OCI-LY7 (cell line): ENCODE data around the gene CACNA1I. TPM values are rescaled to one million over a fixed set of nuclear protein-coding genes. Genes with fewer than 3 reads are reported as not detected.

ENCODE experiments used
- BruUV-seq: library from RNA; stranded (reverse); fragments of 400-500 nt; replicated peaks from 2 replicates; lab custom pipeline; 2021; lab: Mats Ljungman, UMichigan
- CTCF ChIA-PET: fragments of 300-600 bp; sonication (Branson Sonifier 250); formaldehyde crosslinking; loops from one replicate; lab custom pipeline; 2022; ENCODE audit warnings: antibody characterized with exemption; ENCODE audit not compliant: unreplicated experiment; lab: Charles Lee
- POLR2A ChIA-PET: fragments of 300-600 bp; sonication (Branson Sonifier 250); formaldehyde crosslinking; loops from one replicate; lab custom pipeline; 2022; ENCODE audit warnings: antibody characterized with exemption; lab: Charles Lee
- DNase-seq: peaks from one replicate; pipeline ENCODE4 v3.0.0-alpha.2; 2015; ENCODE audit warnings: low spot score
- H2AFZ ChIP-seq: fragments of 200-600 bp; sonication (generic), shearing (Covaris generic); 2 replicates; pipeline ENCODE4 v1.6.1; 2014; ENCODE audit warnings: mild to moderate bottlenecking, antibody characterized with exemption, low read length, moderate library complexity
- H3K27ac ChIP-seq: fragments of 200-600 bp; sonication (generic); 2 replicates; pipeline ENCODE4 v1.5.1; 2014; ENCODE audit warnings: mixed run types, low read depth, mild to moderate bottlenecking, moderate library complexity, low read length, inconsistent platforms; ENCODE audit not compliant: poor library complexity, severe bottlenecking
- H3K36me3 ChIP-seq: fragments of 200-600 bp; sonication (generic); 2 replicates; pipeline ENCODE4 v1.6.1; 2014; ENCODE audit warnings: mild to moderate bottlenecking, antibody characterized with exemption, low read length, moderate library complexity, mixed read lengths; ENCODE audit not compliant: insufficient read depth
- H3K4me1 ChIP-seq: fragments of 200-600 bp; sonication (generic); 2 replicates; pipeline ENCODE4 v1.5.1; 2014; ENCODE audit warnings: mild to moderate bottlenecking, low read length; ENCODE audit not compliant: insufficient read depth, poor library complexity, severe bottlenecking
- H3K4me2 ChIP-seq: fragments of 200-600 bp; sonication (generic); 2 replicates; pipeline ENCODE4 v1.6.1; 2014; ENCODE audit warnings: mild to moderate bottlenecking, low read length
- H3K4me3 ChIP-seq: fragments of 200-600 bp; sonication (generic); 2 replicates; pipeline ENCODE4 v1.5.1; 2014; ENCODE audit warnings: mild to moderate bottlenecking, low read depth, low read length; ENCODE audit not compliant: poor library complexity, severe bottlenecking
- H3K79me2 ChIP-seq: fragments of 200-600 bp; sonication (generic); 2 replicates; pipeline ENCODE4 v1.6.1; 2016; ENCODE audit warnings: low read depth, mild to moderate bottlenecking, low read length, moderate library complexity, mixed read lengths; ENCODE audit not compliant: insufficient read depth
- H3K9me2 ChIP-seq: fragments of 200-600 bp; sonication (generic); 2 replicates; pipeline ENCODE4 v1.6.1; 2016; ENCODE audit warnings: mild to moderate bottlenecking, low read length, mixed read lengths; ENCODE audit not compliant: insufficient read depth
- H3K9me3 ChIP-seq: fragments of 200-600 bp; sonication (generic); 2 replicates; pipeline ENCODE4 v1.6.1; 2014; ENCODE audit warnings: mild to moderate bottlenecking, mixed run types, low read length, mixed read lengths
- H4K20me1 ChIP-seq: fragments of 200-600 bp; sonication (generic); 2 replicates; pipeline ENCODE4 v1.6.1; 2014; ENCODE audit warnings: mild to moderate bottlenecking, antibody characterized with exemption, low read length, moderate library complexity, mixed read lengths; ENCODE audit not compliant: insufficient read depth
- EZH2phosphoT487 ChIP-seq: fragments of 200-600 bp; sonication (generic); IDR thresholded peaks from 2 replicates; pipeline ENCODE4 v1.6.1; 2018; ENCODE audit warnings: low read depth, borderline replicate concordance, mild to moderate bottlenecking, mixed run types, antibody characterized with exemption, low read length, moderate library complexity, mixed read lengths
- intact Hi-C: fragments of 100-400 bp; cut with micrococcal nuclease; formaldehyde crosslinking; loops from one replicate; pipeline ENCODE4 v1.10.0; 2022; ENCODE audit not compliant: unreplicated experiment
- total RNA-seq, 2 experiments: library from RNA; depleted of rRNA in 1 of 2; stranded (reverse); fragments of >200 nt in 1 of 2; shearing (Covaris generic) in 1 of 2; gene quantifications; 2 replicates each; pipeline ENCODE4 v1.2.3, GENCODE V29; 2014 to 2022
- TF ChIP-seq, protein P1 (sequence below): fragments of 200-600 bp; sonication (generic); conservative IDR thresholded peaks from 2 replicates; pipeline ENCODE4 v1.5.1; 2014; ENCODE audit warnings: mild to moderate bottlenecking, antibody characterized with exemption, low read length, moderate library complexity, mixed read lengths

The CACNA1I gene
- total RNA-seq, 2 experiments from 2014 or later: 0.03 TPM; not detected in 1

DNA sequence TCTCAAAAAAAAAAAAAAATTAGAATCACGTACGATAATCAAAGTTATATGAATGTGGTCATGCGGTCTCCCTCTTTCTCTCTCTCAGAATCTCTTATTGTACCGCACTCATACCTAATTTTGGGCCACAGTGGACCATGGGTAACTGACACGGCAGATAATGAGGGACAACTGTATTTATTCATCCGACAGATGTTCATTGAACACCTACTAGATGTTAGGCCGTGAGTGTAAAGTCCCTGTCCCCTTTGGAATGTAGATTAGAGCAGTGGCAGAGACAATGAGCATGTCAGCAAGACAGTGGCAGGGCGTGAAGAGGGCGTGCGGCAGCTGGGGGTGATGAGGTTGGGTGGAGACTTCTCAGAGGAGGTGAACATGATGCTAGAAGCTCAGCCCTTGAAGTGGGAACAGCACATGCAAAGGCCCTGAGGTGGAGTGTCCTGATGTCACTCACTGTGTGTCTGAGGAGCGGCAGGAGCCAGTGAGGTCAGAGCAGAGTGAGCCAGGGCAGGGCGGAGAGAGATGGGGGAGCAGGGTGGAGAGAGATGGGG lies 25.1 kb downstream of the CACNA1I start:
- POLR2A ChIA-PET: no interaction called here
- Histone ChIP-seq H3K4me3 (no peak overlapping the region), H3K9me2 (no peaks in the 10 kb centered on the region), H4K20me1 (no peaks in the 10 kb centered on the region), H3K4me1 (peaks cover 23% of the 10 kb centered on the region), H3K36me3 (no peaks in the 10 kb centered on the region), H3K4me2 (no peak overlapping the region), H3K9me3 (no peaks in the 10 kb centered on the region), H3K79me2 (no peaks in the 10 kb centered on the region), H3K27ac (no peak overlapping the region), H2AFZ (no peak overlapping the region)
- CTCF ChIA-PET: no interaction called here
- intact Hi-C loops: no loop called here
- TF ChIP-seq, protein P1, sequence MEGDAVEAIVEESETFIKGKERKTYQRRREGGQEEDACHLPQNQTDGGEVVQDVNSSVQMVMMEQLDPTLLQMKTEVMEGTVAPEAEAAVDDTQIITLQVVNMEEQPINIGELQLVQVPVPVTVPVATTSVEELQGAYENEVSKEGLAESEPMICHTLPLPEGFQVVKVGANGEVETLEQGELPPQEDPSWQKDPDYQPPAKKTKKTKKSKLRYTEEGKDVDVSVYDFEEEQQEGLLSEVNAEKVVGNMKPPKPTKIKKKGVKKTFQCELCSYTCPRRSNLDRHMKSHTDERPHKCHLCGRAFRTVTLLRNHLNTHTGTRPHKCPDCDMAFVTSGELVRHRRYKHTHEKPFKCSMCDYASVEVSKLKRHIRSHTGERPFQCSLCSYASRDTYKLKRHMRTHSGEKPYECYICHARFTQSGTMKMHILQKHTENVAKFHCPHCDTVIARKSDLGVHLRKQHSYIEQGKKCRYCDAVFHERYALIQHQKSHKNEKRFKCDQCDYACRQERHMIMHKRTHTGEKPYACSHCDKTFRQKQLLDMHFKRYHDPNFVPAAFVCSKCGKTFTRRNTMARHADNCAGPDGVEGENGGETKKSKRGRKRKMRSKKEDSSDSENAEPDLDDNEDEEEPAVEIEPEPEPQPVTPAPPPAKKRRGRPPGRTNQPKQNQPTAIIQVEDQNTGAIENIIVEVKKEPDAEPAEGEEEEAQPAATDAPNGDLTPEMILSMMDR: no peak
- TF ChIP-seq EZH2phosphoT487: no peak
- no TSS peak for BruUV-seq
- DNase-seq: no peak

DNA sequence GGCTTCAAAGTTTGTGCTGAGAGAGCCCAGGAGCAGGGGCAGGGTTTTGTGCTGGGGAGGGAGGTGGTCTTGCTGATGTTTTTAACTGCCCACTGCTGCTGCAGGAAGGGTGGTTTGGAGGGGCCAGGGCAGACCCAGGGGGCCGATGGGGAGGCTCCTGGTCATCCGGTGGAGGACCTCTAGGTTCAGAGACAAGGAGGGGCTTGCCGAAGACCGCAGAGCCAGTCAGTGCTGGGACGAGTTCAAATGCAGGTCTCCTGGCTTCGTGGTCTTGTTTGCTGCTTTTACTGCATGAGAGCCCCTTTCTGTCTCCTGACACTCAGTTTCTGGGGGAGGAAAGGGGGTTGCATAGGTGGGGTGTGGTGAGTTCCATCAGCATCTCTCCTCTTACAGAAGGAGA lies 26.0 kb downstream of the CACNA1I start:
- POLR2A ChIA-PET: no interaction called here
- Histone ChIP-seq H3K9me2 (no peaks in the 10 kb centered on the region), H4K20me1 (no peaks in the 10 kb centered on the region), H3K79me2 (no peaks in the 10 kb centered on the region), H3K9me3 (no peaks in the 10 kb centered on the region), H3K4me3 (no peak overlapping the region), H3K36me3 (no peaks in the 10 kb centered on the region), H3K4me2 (no peak overlapping the region), H3K4me1 (peaks cover 31% of the 10 kb centered on the region), H2AFZ (no peak overlapping the region), H3K27ac (no peak overlapping the region)
- no TSS peak for BruUV-seq
- CTCF ChIA-PET: no interaction called here
- DNase-seq: no peak
- intact Hi-C loops: no loop called here
- TF ChIP-seq, protein P1: no peak
- TF ChIP-seq EZH2phosphoT487: no peak

DNA sequence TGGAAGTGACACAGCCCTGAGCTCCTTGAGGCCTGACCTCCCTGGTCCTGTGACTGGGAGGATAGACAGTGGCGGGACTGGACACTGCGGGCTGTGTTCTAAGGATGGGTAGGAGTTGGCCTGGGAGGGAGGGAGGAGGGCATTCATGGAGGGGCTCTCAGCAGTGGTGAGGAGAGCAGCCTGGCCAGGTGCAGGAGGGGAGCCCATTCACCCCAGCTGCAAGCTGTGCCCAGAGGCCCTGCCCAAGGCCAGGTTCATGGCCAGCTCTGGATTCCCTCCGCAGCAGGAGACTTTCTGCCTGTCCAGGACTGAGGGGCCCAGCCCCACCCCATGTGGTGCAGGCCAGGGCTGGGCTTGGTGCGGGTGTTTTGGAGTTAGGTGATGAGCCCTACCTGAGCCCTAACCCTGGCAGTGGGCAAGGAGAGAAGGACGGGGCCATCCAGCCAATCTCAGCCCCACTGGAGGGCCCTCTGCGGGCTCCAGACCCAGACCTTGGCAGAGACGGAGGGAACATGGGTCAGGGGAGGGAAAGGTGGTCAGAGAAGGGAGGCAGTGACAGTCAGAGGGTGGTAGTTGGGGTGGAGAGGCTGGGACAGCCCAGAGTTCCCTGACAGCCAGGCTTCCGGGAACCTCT lies 26.8 kb downstream of the CACNA1I start:
- ChIA-PET POLR2A (no interaction called here), CTCF (no interaction called here)
- no peak overlapping the region for H3K27ac ChIP-seq
- intact Hi-C loops: no loop called here
- H3K4me2 ChIP-seq: no peak overlapping the region
- H2AFZ ChIP-seq: no peak overlapping the region
- no peaks in the 10 kb centered on the region for H3K9me3 ChIP-seq
- BruUV-seq: no TSS peak
- no peaks in the 10 kb centered on the region for H3K79me2 ChIP-seq
- H3K9me2 ChIP-seq: no peaks in the 10 kb centered on the region
- H3K4me1 ChIP-seq: peaks cover 33% of the 10 kb centered on the region
- no peak for TF ChIP-seq EZH2phosphoT487
- TF ChIP-seq, protein P1: no peak
- no peaks in the 10 kb centered on the region for H4K20me1 ChIP-seq
- no peak overlapping the region for H3K4me3 ChIP-seq
- no peak for DNase-seq
- no peaks in the 10 kb centered on the region for H3K36me3 ChIP-seq
